ENCODE results near the gene CCDC107. TPM values are rescaled to one million over a fixed set of nuclear protein-coding genes. Genes with fewer than 3 reads are reported as not detected.

Gene CCDC107
- total and polyA plus RNA-seq, 8 donors, result 13.8 to 84.7 (median 23.0) TPM

GRCh38 chr9:35691334-35691650 lies 33.2 kb downstream of the CCDC107 start:
- FAIRE-seq (no peak), ATAC-seq (peak in 1 of 4 donors; percentile 44), DNase-seq (no peak)
- Histone ChIP-seq H3K27me3 (no peaks in the 10 kb centered on the region), H3K36me3 (no peaks in the 10 kb centered on the region), H3K4me1 (peaks cover 0 to 13% (median 7%) of the 10 kb centered on the region in 3 donors), H3K9me3 (no peaks in the 10 kb centered on the region), H3K27ac (peak overlapping the region; percentile 51 to 73 (median 60)), H3K4me3 (peak overlapping the region; percentile 30 to 66 (median 58))
- 30 to 31% methylated on average over 10 of the region's 10 CpGs for WGBS, 2 donors
- intact Hi-C loops (cut with DNase I), result no loop called here
- no peak for TF ChIP-seq CTCF (IDR thresholded peaks at IDR 0.05)

GRCh38 chr9:35691757-35692301 lies 33.7 kb downstream of the CCDC107 start:
- 85 to 87% methylated on average over 13 of the region's 13 CpGs for WGBS, 2 donors
- no peaks in the 10 kb centered on the region for H3K36me3 ChIP-seq
- no peaks in the 10 kb centered on the region for H3K27me3 ChIP-seq
- H3K4me3 ChIP-seq, result no peak overlapping the region
- intact Hi-C loops (cut with DNase I), result no loop called here
- ATAC-seq, result no peak
- no peaks in the 10 kb centered on the region for H3K9me3 ChIP-seq
- peaks cover 0 to 15% (median 12%) of the 10 kb centered on the region in 3 donors for H3K4me1 ChIP-seq
- H3K27ac ChIP-seq, result no peak overlapping the region
- FAIRE-seq, result no peak
- TF ChIP-seq CTCF (IDR thresholded peaks at IDR 0.05), result no peak
- no peak for DNase-seq

- peak overlapping the region; percentile 38 to 67 (median 44) for H3K27ac ChIP-seq
- TF ChIP-seq CTCF (IDR thresholded peaks at IDR 0.05), result no peak
Measured at GRCh38 chr9:35695943-35696401, 37.9 kb downstream of the CCDC107 start.

GRCh38 chr9:35696520-35697215 lies 38.6 kb downstream of the CCDC107 start:
- H3K9me3 ChIP-seq, result no peaks in the 10 kb centered on the region
- no peaks in the 10 kb centered on the region for H3K27me3 ChIP-seq
- FAIRE-seq (no peak), DNase-seq (peak; percentile 60 to 80 (median 75)), ATAC-seq (peak; percentile 71 to 91 (median 84))
- peak; percentile 82 to 95 (median 91) for TF ChIP-seq CTCF (IDR thresholded peaks at IDR 0.05)
- H3K27ac ChIP-seq, result peak overlapping the region; percentile 38 to 67 (median 44)
- peaks cover 0 to 14% (median 12%) of the 10 kb centered on the region in 3 donors for H3K4me1 ChIP-seq
- no peak overlapping the region for H3K4me3 ChIP-seq
- intact Hi-C loops (cut with DNase I), result no loop called here
- WGBS, 2 donors, result 23 to 24% methylated on average over 9 of the region's 9 CpGs
- peaks cover 2 to 43% (median 26%) of the 10 kb centered on the region in 3 donors for H3K36me3 ChIP-seq

More at GRCh38 chr9:35695943-35696401, 37.9 kb downstream of the CCDC107 start:
- intact Hi-C loops (cut with DNase I), result no loop called here
- DNase-seq (peak in 4 of 6 donors; percentile 48 to 87 (median 64)), ATAC-seq (peak; percentile 67 to 87 (median 79)), FAIRE-seq (no peak)
- peaks cover 2 to 36% (median 25%) of the 10 kb centered on the region in 3 donors for H3K36me3 ChIP-seq
- peaks cover 0 to 18% (median 12%) of the 10 kb centered on the region in 3 donors for H3K4me1 ChIP-seq
- no peaks in the 10 kb centered on the region for H3K9me3 ChIP-seq
- 33 to 38% methylated on average over 3 of the region's 3 CpGs for WGBS, 2 donors
- no peak overlapping the region for H3K4me3 ChIP-seq
- H3K27me3 ChIP-seq, result no peaks in the 10 kb centered on the region

GRCh38 chr9:35697486-35697885 lies 39.4 kb downstream of the CCDC107 start:
- FAIRE-seq (no peak), ATAC-seq (no peak), DNase-seq (peak in 2 of 6 donors; percentile 55 to 72)
- Histone ChIP-seq H3K36me3 (peaks cover 2 to 51% (median 34%) of the 10 kb centered on the region in 3 donors), H3K4me3 (no peak overlapping the region), H3K27me3 (no peaks in the 10 kb centered on the region), H3K4me1 (peaks cover 0 to 14% (median 12%) of the 10 kb centered on the region in 3 donors), H3K27ac (peak overlapping the region in 1 of 4 donors; percentile 40), H3K9me3 (no peaks in the 10 kb centered on the region)
- 89 to 91% methylated on average over 14 of the region's 14 CpGs for WGBS, 2 donors
- TF ChIP-seq CTCF (IDR thresholded peaks at IDR 0.05), result no peak
- intact Hi-C loops (cut with DNase I), result no loop called here
